H1 (cell line): ENCODE measurements around the gene RASD1. TPM values are rescaled to one million over a fixed set of nuclear protein-coding genes. Genes with fewer than 3 reads are reported as not detected.

Experiments
- CTCF ChIA-PET: fragments of 300-600 bp; sonication (Branson Sonifier 250); formaldehyde crosslinking; loops from one replicate; lab custom pipeline; 2021; ENCODE audit not compliant: partially characterized antibody; lab: Charles Lee
- POLR2A ChIA-PET: fragments of 300-600 bp; sonication (Branson Sonifier 250); formaldehyde crosslinking; loops from one replicate; lab custom pipeline; 2021; ENCODE audit warnings: inconsistent platforms; ENCODE audit not compliant: partially characterized antibody; lab: Charles Lee
- DNase-seq, 2 experiments: peaks; one replicate each; pipeline versions ENCODE4 v3.0.0 to v3.0.0-alpha.2; 2010 to 2022; ENCODE audit warnings: low spot score in 2 of 2, low read depth in 1 of 2, mixed read lengths in 1 of 2
- FAIRE-seq: peaks from 2 replicates; lab custom pipeline; 2011; peaks lifted over from hg19 to GRCh38; lab: Jason Lieb, UNC
- H2AFZ ChIP-seq: 2 replicates; pipeline ENCODE4 v1.8.1; 2012; ENCODE audit warnings: low read length, inconsistent platforms
- H2AK5ac ChIP-seq: 2 replicates; pipeline ENCODE4 v1.6.1; 2013; ENCODE audit warnings: low read depth, low read length
- H2BK120ac ChIP-seq: replicated peaks from 2 replicates; pipeline ENCODE3; 2013; ENCODE audit warnings: low read depth, low read length, inconsistent platforms
- H2BK12ac ChIP-seq: 2 replicates; pipeline ENCODE4 v1.6.1; 2013; ENCODE audit warnings: low read depth, low read length
- H2BK15ac ChIP-seq: 2 replicates; pipeline ENCODE4 v1.6.1; 2013; ENCODE audit warnings: low read length
- H2BK20ac ChIP-seq: 2 replicates; pipeline ENCODE4 v1.6.1; 2013; ENCODE audit warnings: low read length
- H2BK5ac ChIP-seq: 2 replicates; pipeline ENCODE4 v1.6.1; 2013; ENCODE audit warnings: low read depth, low read length
- H3K14ac ChIP-seq: 2 replicates; pipeline ENCODE4 v1.6.1; 2013; ENCODE audit warnings: inconsistent platforms; ENCODE audit not compliant: insufficient read length
- H3K18ac ChIP-seq: 2 replicates; pipeline ENCODE4 v1.6.1; 2013; ENCODE audit warnings: low read length; ENCODE audit errors: extremely low read depth
- H3K23ac ChIP-seq: 2 replicates; pipeline ENCODE4 v1.6.1; 2013; ENCODE audit warnings: inconsistent platforms; ENCODE audit not compliant: insufficient read length
- H3K23me2 ChIP-seq: 2 replicates; pipeline ENCODE4 v1.6.1; 2013; ENCODE audit warnings: low read depth, low read length
- H3K27ac ChIP-seq: 2 replicates; pipeline ENCODE4 v1.6.1; 2011; ENCODE audit warnings: low read depth, low read length, inconsistent platforms
- H3K27me3 ChIP-seq, 4 experiments: replicated peaks in 1 of 4; 1 replicate in 1 of 4; 2 replicates in 3 of 4; pipeline versions ENCODE4 v1.6.1 to v1.8.1; 2011 to 2013; ENCODE audit warnings: low read length in 3 of 4, mild to moderate bottlenecking in 3 of 4, inconsistent platforms in 2 of 4, mixed read lengths in 2 of 4, moderate library complexity in 1 of 4; ENCODE audit not compliant: control insufficient read depth in 3 of 4, insufficient read depth in 3 of 4; ENCODE audit errors: extremely low read depth in 1 of 4
- H3K36me3 ChIP-seq, 4 experiments: 2 replicates each; pipeline versions ENCODE4 v1.6.1 to v1.8.1; 2011 to 2013; ENCODE audit warnings: mild to moderate bottlenecking in 4 of 4, low read length in 3 of 4, moderate library complexity in 2 of 4, control low read depth in 1 of 4, inconsistent platforms in 1 of 4; ENCODE audit not compliant: insufficient read depth in 4 of 4, control insufficient read depth in 2 of 4
- H3K4ac ChIP-seq: replicated peaks from 2 replicates; pipeline ENCODE3; 2013; ENCODE audit warnings: low read length, low read depth, mixed read lengths, inconsistent platforms; ENCODE audit not compliant: insufficient read length
- H3K4me1 ChIP-seq, 4 experiments: replicated peaks in 1 of 4; 1 replicate in 1 of 4; 2 replicates in 3 of 4; pipeline versions ENCODE4 v1.6.1 to v1.8.1; 2011 to 2013; ENCODE audit warnings: low read length in 3 of 4, inconsistent platforms in 2 of 4, mixed read lengths in 1 of 4; ENCODE audit not compliant: insufficient read depth in 4 of 4, control insufficient read depth in 3 of 4
- H3K4me2 ChIP-seq, 2 experiments: 2 replicates each; pipeline versions ENCODE4 v1.6.1 to v1.8.1; 2011 to 2013; ENCODE audit warnings: low read depth in 2 of 2, low read length in 2 of 2, control low read depth in 1 of 2, inconsistent platforms in 1 of 2, mild to moderate bottlenecking in 1 of 2; ENCODE audit not compliant: insufficient read depth in 1 of 2
- H3K4me3 ChIP-seq, 4 experiments: fragments of 200-600, 300-600 bp in 1 of 4; sonication (generic), shearing (Covaris generic), sonication (Bioruptor Twin) in 1 of 4; 2 replicates each; pipeline versions ENCODE4 v1.5.1 to v1.8.1; 2011 to 2016; ENCODE audit warnings: low read length in 4 of 4, low read depth in 3 of 4, control low read depth in 2 of 4, inconsistent platforms in 2 of 4, mild to moderate bottlenecking in 2 of 4, mixed read lengths in 1 of 4, moderate library complexity in 1 of 4; ENCODE audit not compliant: insufficient read depth in 2 of 4; ENCODE audit errors: extremely low read depth in 1 of 4
- H3K56ac ChIP-seq: replicated peaks from 2 replicates; pipeline ENCODE3; 2013; ENCODE audit warnings: low read depth, mild to moderate bottlenecking, mixed read lengths, low read length, inconsistent platforms; ENCODE audit not compliant: insufficient read length
- H3K79me1 ChIP-seq: 2 replicates; pipeline ENCODE4 v1.6.1; 2013; ENCODE audit warnings: low read depth, low read length, control low read depth
- H3K79me2 ChIP-seq, 2 experiments: 2 replicates each; pipeline versions ENCODE4 v1.6.1 to v1.8.1; 2012 to 2013; ENCODE audit warnings: low read length in 2 of 2, mild to moderate bottlenecking in 2 of 2, inconsistent platforms in 1 of 2; ENCODE audit not compliant: insufficient read depth in 2 of 2, control insufficient read depth in 1 of 2
- H3K9ac ChIP-seq, 4 experiments: replicated peaks in 1 of 4; 1 replicate in 1 of 4; 2 replicates in 3 of 4; pipeline versions ENCODE4 v1.6.1 to v1.8.1; 2011 to 2013; ENCODE audit warnings: low read depth in 3 of 4, low read length in 3 of 4, control low read depth in 2 of 4, mild to moderate bottlenecking in 2 of 4, moderate library complexity in 2 of 4, inconsistent platforms in 1 of 4; ENCODE audit errors: extremely low read depth in 1 of 4
- H3K9me3 ChIP-seq, 2 experiments: 2 replicates each; pipeline versions ENCODE4 v1.6.1 to v1.8.1; 2012 to 2013; ENCODE audit warnings: mild to moderate bottlenecking in 2 of 2, moderate library complexity in 2 of 2, control low read depth in 1 of 2, inconsistent platforms in 1 of 2, low read depth in 1 of 2, low read length in 1 of 2, mixed read lengths in 1 of 2; ENCODE audit not compliant: insufficient read depth in 2 of 2
- H4K20me1 ChIP-seq, 2 experiments: replicated peaks in 1 of 2; 2 replicates each; pipeline versions ENCODE3 to v1.8.1; 2011 to 2013; ENCODE audit warnings: inconsistent platforms in 2 of 2, low read length in 2 of 2, mild to moderate bottlenecking in 1 of 2; ENCODE audit not compliant: insufficient read depth in 2 of 2, control insufficient read depth in 1 of 2
- H4K5ac ChIP-seq: 2 replicates; pipeline ENCODE4 v1.6.1; 2013; ENCODE audit warnings: low read length, low read depth, mixed read lengths, inconsistent platforms; ENCODE audit not compliant: insufficient read length
- H4K8ac ChIP-seq: 2 replicates; pipeline ENCODE4 v1.8.0; 2013; ENCODE audit warnings: mild to moderate bottlenecking, moderate library complexity, low read length, inconsistent platforms; ENCODE audit not compliant: insufficient read depth; ENCODE audit errors: extremely low read depth
- H4K91ac ChIP-seq: replicated peaks from 2 replicates; pipeline ENCODE3; 2013; ENCODE audit warnings: low read length, mixed read lengths, inconsistent platforms; ENCODE audit not compliant: insufficient read length
- CTBP2 ChIP-seq: IDR thresholded peaks from 2 replicates; pipeline ENCODE4 v1.7.0; 2011; ENCODE audit warnings: borderline replicate concordance, mild to moderate bottlenecking, moderate library complexity, mixed read lengths, low read length; ENCODE audit not compliant: insufficient read depth, insufficient read length
- FOSL1 ChIP-seq: IDR thresholded peaks from 2 replicates; pipeline ENCODE4 v1.6.1; 2011; ENCODE audit warnings: mild to moderate bottlenecking, low read depth, low read length, moderate library complexity; ENCODE audit not compliant: insufficient read depth
- POU5F1 ChIP-seq: IDR thresholded peaks from 2 replicates; pipeline ENCODE4 v1.6.1; 2011; ENCODE audit warnings: low read depth, mild to moderate bottlenecking, low read length, moderate library complexity
- SIRT6 ChIP-seq: IDR thresholded peaks from one replicate; pipeline ENCODE4 v1.7.1; 2012; ENCODE audit warnings: low read length, inconsistent platforms
- SIX5 ChIP-seq: IDR thresholded peaks from 2 replicates; pipeline ENCODE4 v1.6.1; 2011; ENCODE audit warnings: mild to moderate bottlenecking, low read depth, low read length
- SP1 ChIP-seq: IDR thresholded peaks from 2 replicates; pipeline ENCODE4 v1.6.1; 2011; ENCODE audit warnings: low read depth, low read length
- TAF7 ChIP-seq: optimal IDR thresholded peaks from 2 replicates; pipeline ENCODE3; 2011; ENCODE audit warnings: low read depth, mild to moderate bottlenecking, inconsistent platforms, low read length, moderate library complexity, borderline replicate concordance
- ZNF274 ChIP-seq: IDR thresholded peaks from 2 replicates; pipeline ENCODE4 v1.7.0; 2012; ENCODE audit warnings: low read length, borderline replicate concordance; ENCODE audit errors: extremely low read depth
- WGBS, 2 experiments: shearing (Covaris generic) in 1 of 2; methylation state at CpG; one replicate each; pipeline versions ENCODE4 v1.1.6 to v1.1.7; 2013 to 2015; ENCODE audit warnings: low lambda C conversion rate in 2 of 2, mixed read lengths in 2 of 2, inconsistent platforms in 1 of 2, low coverage in 1 of 2, missing lambda C conversion rate in 1 of 2; ENCODE audit not compliant: insufficient replicate concordance in 2 of 2, insufficient coverage in 1 of 2, insufficient read length in 1 of 2; ENCODE audit errors: extremely low coverage in 1 of 2, missing lambda C conversion rate in 1 of 2; 5-methylcytosine and 5-hydroxymethylcytosine counted together
- polyA plus RNA-seq, 7 experiments: library from polyadenylated mRNA; depleted of rRNA in 3 of 7; stranded (reverse) in 5 of 7; unstranded in 2 of 7; fragments of >200 nt in 5 of 7; fragments of 200-250 nt in 2 of 7; gene quantifications; 1 replicate in 5 of 7; 2 replicates in 1 of 7; 4 replicates in 1 of 7; pipeline versions ENCODE4 v1.2.1 to v1.2.3, GENCODE V29; 2011 to 2013; ENCODE audit warnings: missing spikeins in 2 of 7, mixed read lengths in 2 of 7
- total RNA-seq: library from RNA; stranded (reverse); fragmentation: NEBNext Ultra II Directional; extraction: Animal tissue kit (Norgen Biotek cat#: 25700); gene quantifications from 2 replicates; pipeline ENCODE4 v1.2.1, GENCODE V29; 2021

Gene RASD1
- total and polyA plus RNA-seq, 2 of the 8 experiments (the other 6 are each of a cell fraction or from before 2014, with no cell fraction given) = 2.3 to 2.6 TPM

DNA sequence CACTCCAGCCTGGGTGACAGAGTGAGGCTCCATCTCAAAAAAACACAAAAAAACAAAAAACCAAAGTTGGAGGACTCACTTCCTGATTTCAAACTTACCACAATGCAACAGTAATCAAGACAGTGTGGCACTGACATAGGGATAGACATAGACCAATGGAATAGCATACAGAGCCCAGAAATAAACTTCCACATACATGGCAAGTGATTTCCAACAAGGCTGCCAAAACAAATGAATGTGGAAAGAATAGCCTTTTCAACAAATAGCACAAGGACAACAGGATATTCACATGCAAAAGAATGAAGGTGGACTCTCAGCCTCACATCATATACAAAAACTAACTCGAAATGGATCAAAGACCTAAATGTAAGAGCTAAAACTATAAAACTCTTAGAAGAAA lies 36.8 kb upstream of the RASD1 start:
- Histone ChIP-seq H3K79me2 (no peaks in the 10 kb centered on the region), H3K27me3 (no peaks in the 10 kb centered on the region), H3K4me1 (no peaks in the 10 kb centered on the region; a peak in 1 of 7 replicates), H4K91ac (no peak overlapping the region), H3K4me2 (no peak overlapping the region), H3K4ac (no peak overlapping the region), H3K9me3 (no peaks in the 10 kb centered on the region), H3K9ac (no peak overlapping the region), H3K36me3 (no peaks in the 10 kb centered on the region), H3K18ac (no peak overlapping the region; the same call in 1 of the 2 replicates), H3K79me1 (no peaks in the 10 kb centered on the region; the same call in 1 of the 2 replicates), H2BK20ac (no peak overlapping the region), H2AFZ (no peak overlapping the region), H2AK5ac (0 out of 2 replicates have a peak overlapping the region, but pooled peaks have one; percentile 24), H3K27ac (no peak overlapping the region), H4K20me1 (no peaks in the 10 kb centered on the region), H2BK5ac (no peak overlapping the region), H2BK12ac (no peak overlapping the region), H2BK120ac (no peak overlapping the region), H3K23me2 (no peaks in the 10 kb centered on the region), H4K5ac (no peak overlapping the region), H3K23ac (no peak overlapping the region), H4K8ac (no peak overlapping the region), H3K56ac (no peak overlapping the region), H3K14ac (no peak overlapping the region), H2BK15ac (no peak overlapping the region), H3K4me3 (no peak overlapping the region)
- DNase-seq (no peak), FAIRE-seq (no peak)
- CTCF ChIA-PET = interaction anchor here (1.2 kb wide), 1 partner anchor 176 kb away, joined by 3 read pairs; no protein-coding TSS in a partner anchor
- TF ChIP-seq FOSL1 (no peak), ZNF274 (no peak), SIRT6 (no peak), SP1 (no peak), SIX5 (no peak), TAF7 (no peak), CTBP2 (no peak), POU5F1 (no peak)
- WGBS, 2 experiments = 81% methylated on average over 1 of the region's 1 CpG; no CpG with 5 or more reads in 1 of the 2 experiments
- POLR2A ChIA-PET = interaction anchor here (1.3 kb wide), 1 partner anchor 10 kb away, joined by 3 read pairs; no protein-coding TSS in a partner anchor
